Fibroblast of lung (primary cell): ENCODE data around the gene DDI2. TPM values are rescaled to one million over a fixed set of nuclear protein-coding genes. Genes with fewer than 3 reads are reported as not detected.

Experiments
- DNase-seq, 2 donors: peaks; one replicate each; pipeline versions ENCODE4 v3.0.0 to v3.0.0-alpha.2; 2010; ENCODE audit warnings: low read depth in 2 of 2
- H2AFZ ChIP-seq: 2 replicates; pipeline ENCODE4 v1.5.1; 2012; ENCODE audit warnings: low read length, control low read depth, inconsistent platforms
- H3K27ac ChIP-seq: 2 replicates; pipeline ENCODE4 v1.5.1; 2011; ENCODE audit warnings: low read length, control low read depth; ENCODE audit not compliant: insufficient read depth
- H3K27me3 ChIP-seq: 2 replicates; pipeline ENCODE4 v1.5.1; 2011; ENCODE audit warnings: mild to moderate bottlenecking, low read length; ENCODE audit not compliant: control insufficient read depth, insufficient read depth
- H3K36me3 ChIP-seq: 2 replicates; pipeline ENCODE4 v1.5.1; 2011; ENCODE audit warnings: low read length; ENCODE audit not compliant: control insufficient read depth, insufficient read depth
- H3K4me1 ChIP-seq: 2 replicates; pipeline ENCODE4 v1.5.1; 2011; ENCODE audit warnings: low read length; ENCODE audit not compliant: control insufficient read depth, insufficient read depth; ENCODE audit errors: extremely low read depth
- H3K4me2 ChIP-seq: 2 replicates; pipeline ENCODE4 v1.5.1; 2011; ENCODE audit warnings: low read length, control low read depth; ENCODE audit not compliant: insufficient read depth; ENCODE audit errors: extremely low read depth
- H3K4me3 ChIP-seq, 4 experiments: fragments of 200-600 bp in 1 of 4; sonication (generic) in 1 of 4; replicated peaks in 1 of 4; 2 replicates each; pipeline ENCODE4 v1.5.1; 2011 to 2016; ENCODE audit warnings: low read length in 4 of 4, low read depth in 3 of 4, mild to moderate bottlenecking in 3 of 4, control low read depth in 2 of 4, inconsistent platforms in 1 of 4, mixed read lengths in 1 of 4; ENCODE audit not compliant: insufficient read depth in 1 of 4; ENCODE audit errors: control extremely low read depth in 1 of 4
- H3K79me2 ChIP-seq: 2 replicates; pipeline ENCODE4 v1.5.1; 2012; ENCODE audit warnings: mild to moderate bottlenecking, low read length, inconsistent platforms; ENCODE audit not compliant: control insufficient read depth, insufficient read depth
- H3K9ac ChIP-seq: 2 replicates; pipeline ENCODE4 v1.5.1; 2011; ENCODE audit warnings: mild to moderate bottlenecking, low read length, control low read depth; ENCODE audit not compliant: insufficient read depth
- H3K9me3 ChIP-seq: 2 replicates; pipeline ENCODE4 v1.5.1; 2012; ENCODE audit warnings: low read depth, low read length; ENCODE audit not compliant: control insufficient read depth, insufficient read depth
- H4K20me1 ChIP-seq: 2 replicates; pipeline ENCODE4 v1.5.1; 2011; ENCODE audit warnings: low read length; ENCODE audit not compliant: control insufficient read depth, insufficient read depth; ENCODE audit errors: extremely low read depth
- CTCF ChIP-seq, 2 donors: IDR thresholded peaks in 1 of 2; conservative IDR thresholded peaks in 1 of 2; 1 replicate in 1 of 2; 2 replicates in 1 of 2; pipeline ENCODE4 v1.5.1; 2011 to 2012; ENCODE audit warnings: low read length in 2 of 2, control low read depth in 1 of 2, inconsistent platforms in 1 of 2, low read depth in 1 of 2, mild to moderate bottlenecking in 1 of 2
- EZH2 ChIP-seq: IDR thresholded peaks from 2 replicates; pipeline ENCODE4 v1.5.1; 2012; ENCODE audit warnings: low read length, control low read depth, mild to moderate bottlenecking; ENCODE audit errors: missing control alignments
- polyA plus RNA-seq, 2 donors: library from polyadenylated mRNA; depleted of rRNA in 1 of 2; stranded (reverse) in 1 of 2; unstranded in 1 of 2; fragments of >200 nt; gene quantifications; 2 replicates each; pipeline ENCODE4 v1.2.1, GENCODE V29; 2011 to 2012; ENCODE audit warnings: missing spikeins in 1 of 2
- total RNA-seq: library from RNA; depleted of rRNA; stranded (reverse); fragments of >200 nt; gene quantifications from 2 replicates; pipeline ENCODE4 v1.2.1, GENCODE V29; 2014

DDI2 gene
- total and polyA plus RNA-seq, 2 donors (not counting 1 experiment from before 2014, with no cell fraction given), result 9.3 to 11.7 TPM

GRCh38 chr1:15668089-15668754 lies 51.0 kb downstream of the DDI2 start:
- Histone ChIP-seq H4K20me1 (no peaks in the 10 kb centered on the region), H3K4me3 (no peak overlapping the region), H3K9me3 (no peaks in the 10 kb centered on the region), H2AFZ (no peak overlapping the region), H3K4me2 (no peak overlapping the region), H3K4me1 (no peaks in the 10 kb centered on the region), H3K36me3 (no peaks in the 10 kb centered on the region), H3K27me3 (no peaks in the 10 kb centered on the region), H3K79me2 (no peaks in the 10 kb centered on the region), H3K9ac (no peak overlapping the region), H3K27ac (no peak overlapping the region)
- DNase-seq, result no peak
- TF ChIP-seq EZH2 (no peak), CTCF (conservative IDR thresholded peaks at IDR 0.05 in 1 of 2, IDR thresholded peaks at IDR 0.05 in 1 of 2; ENCODE audit: low read depth in 1 of 2, low read length in 2 of 2) (no peak)

- TF ChIP-seq CTCF (conservative IDR thresholded peaks at IDR 0.05 in 1 of 2, IDR thresholded peaks at IDR 0.05 in 1 of 2; ENCODE audit: low read depth in 1 of 2, low read length in 2 of 2) (no peak), EZH2 (no peak)
- no peak overlapping the region for H3K27ac ChIP-seq
- H2AFZ ChIP-seq, result no peak overlapping the region
- no peaks in the 10 kb centered on the region for H3K36me3 ChIP-seq
- no peaks in the 10 kb centered on the region for H4K20me1 ChIP-seq
- no peaks in the 10 kb centered on the region for H3K27me3 ChIP-seq
- H3K4me1 ChIP-seq, result no peaks in the 10 kb centered on the region
- H3K9ac ChIP-seq, result no peak overlapping the region
- DNase-seq, result no peak
- no peaks in the 10 kb centered on the region for H3K79me2 ChIP-seq
- no peaks in the 10 kb centered on the region for H3K9me3 ChIP-seq
- H3K4me3 ChIP-seq, result no peak overlapping the region
- no peak overlapping the region for H3K4me2 ChIP-seq
Measured at GRCh38 chr1:15669074-15669473, 51.8 kb downstream of the DDI2 start.

- no peak overlapping the region for H3K9ac ChIP-seq
- no peaks in the 10 kb centered on the region for H3K4me1 ChIP-seq
- no peaks in the 10 kb centered on the region for H3K36me3 ChIP-seq
- H4K20me1 ChIP-seq, result no peaks in the 10 kb centered on the region
- no peaks in the 10 kb centered on the region for H3K9me3 ChIP-seq
- H3K4me3 ChIP-seq, result no peak overlapping the region
- TF ChIP-seq CTCF (conservative IDR thresholded peaks at IDR 0.05 in 1 of 2, IDR thresholded peaks at IDR 0.05 in 1 of 2; ENCODE audit: low read depth in 1 of 2, low read length in 2 of 2) (no peak), EZH2 (no peak)
- no peak overlapping the region for H2AFZ ChIP-seq
- no peaks in the 10 kb centered on the region for H3K27me3 ChIP-seq
- no peaks in the 10 kb centered on the region for H3K79me2 ChIP-seq
- H3K27ac ChIP-seq, result no peak overlapping the region
- DNase-seq, result no peak
- H3K4me2 ChIP-seq, result no peak overlapping the region
Measured at GRCh38 chr1:15669864-15670263, 52.6 kb downstream of the DDI2 start.
